Renal cortical epithelial cell (primary cell): ENCODE results near the gene GARIN1A. TPM values are rescaled to one million over a fixed set of nuclear protein-coding genes. Genes with fewer than 3 reads are reported as not detected.
"Not testable (repeated sequence)": the region's sequence is repeated elsewhere in the genome, so short reads cannot be mapped to it uniquely, and the experiment has no call there.

Source experiments
- DNase-seq: peaks from one replicate; pipeline ENCODE4 v3.0.0-alpha.2; 2011; ENCODE audit warnings: low read depth
- total RNA-seq: library from RNA; depleted of rRNA; stranded (reverse); fragments of >200 nt; gene quantifications from 2 replicates; pipeline ENCODE4 v1.2.3, GENCODE V29; 2014

The GARIN1A gene
- 0.17 and 0.60 TPM in 2 replicates for total RNA-seq

GRCh38 chr7:128671992-128672391 is at the start of gene GARIN1A:
Gene GARIN1A, plus strand, starts transcription at chr7:128672292. Its CDS starts 106 bp downstream, at chr7:128672398.
- no peak for DNase-seq

DNA sequence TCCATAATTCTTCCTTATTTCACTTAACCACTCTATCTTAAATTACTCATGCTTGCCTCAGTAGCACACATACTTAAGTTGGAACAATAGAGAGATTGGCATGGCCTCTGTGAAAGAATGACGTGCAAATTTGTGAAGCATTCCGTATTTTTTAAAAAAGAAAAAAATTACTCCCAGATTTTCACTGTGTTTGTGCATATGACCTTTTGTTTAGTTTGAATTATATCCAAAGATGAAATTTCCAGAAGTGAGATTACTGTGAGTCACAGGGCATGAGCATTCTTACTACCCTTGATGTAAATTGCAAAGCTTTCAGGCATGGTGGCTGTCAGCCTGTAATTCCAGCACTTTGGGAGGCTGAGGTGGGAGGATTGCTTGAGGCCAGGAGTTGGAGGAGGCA is 45.0 kb upstream of the GARIN1A start:
- not testable (repeated sequence) for DNase-seq

GRCh38 chr7:128633915-128634314 is 38.2 kb upstream of the GARIN1A start:
- DNase-seq, result not testable (repeated sequence)

DNA sequence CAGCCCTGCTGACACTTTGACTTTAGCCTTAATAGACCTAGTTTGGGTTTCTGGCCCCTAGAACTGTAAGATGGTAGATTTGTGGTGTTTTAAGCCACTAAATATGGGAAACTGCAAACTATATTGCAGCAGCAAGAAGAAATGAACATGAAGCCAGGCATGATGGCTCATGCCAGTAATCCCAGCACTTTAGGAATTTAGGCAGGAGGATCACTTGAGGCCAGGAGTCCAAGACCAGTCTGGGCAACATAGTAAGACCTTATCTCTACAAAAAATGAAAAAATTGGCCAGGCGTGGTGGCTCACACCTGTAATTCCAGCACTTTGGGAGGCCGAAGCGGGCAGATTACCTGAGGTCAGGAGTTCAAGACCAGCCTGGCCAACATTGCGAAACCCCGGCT is 26.9 kb upstream of the GARIN1A start:
- not testable (repeated sequence) for DNase-seq

DNA sequence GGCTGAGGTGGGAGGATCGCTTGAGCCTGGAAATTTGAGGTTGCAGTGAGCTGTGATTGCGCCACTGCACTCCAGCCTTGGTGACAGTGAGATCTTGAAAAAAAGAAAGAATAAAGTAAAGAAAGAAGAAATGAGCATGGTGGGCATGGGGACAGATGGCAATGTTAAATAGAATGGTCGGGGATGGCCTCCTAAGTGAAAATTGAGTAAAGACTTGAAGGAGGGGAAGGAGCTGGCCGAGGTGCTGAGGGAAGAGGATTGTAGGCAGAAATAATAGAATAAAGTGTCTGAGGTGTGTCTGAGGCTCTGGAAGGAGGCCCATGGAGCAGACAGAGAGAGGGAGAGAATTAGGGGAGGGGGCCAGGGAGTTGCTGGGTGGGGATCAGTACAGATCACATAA is 26.2 kb upstream of the GARIN1A start:
- not testable (repeated sequence) for DNase-seq

GRCh38 chr7:128646877-128647276 is 25.2 kb upstream of the GARIN1A start:
- DNase-seq, result not testable (repeated sequence)

GRCh38 chr7:128651096-128651495 is 21.0 kb upstream of the GARIN1A start:
- DNase-seq, result not testable (repeated sequence)

DNA sequence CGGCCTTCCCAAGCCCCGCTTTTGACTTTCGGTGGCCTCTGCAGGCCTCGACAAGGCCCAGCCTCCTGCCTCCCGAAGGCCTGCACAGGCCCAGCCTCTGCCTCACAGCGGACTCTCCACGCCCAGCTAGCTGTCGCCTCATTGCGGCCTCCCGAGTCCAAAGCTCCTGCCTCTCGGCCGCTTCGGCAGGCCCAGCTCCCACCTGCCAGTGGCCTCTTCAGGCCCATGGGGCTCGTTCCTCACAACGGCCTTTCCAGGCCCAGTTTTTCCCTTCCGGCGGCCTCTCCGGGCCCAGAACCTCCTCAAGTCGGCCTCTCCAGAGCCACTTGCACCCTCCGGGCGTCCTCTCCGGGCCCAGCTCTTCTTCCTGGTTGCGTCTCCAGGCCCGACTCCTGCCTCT is 19.5 kb upstream of the GARIN1A start:
- not testable (repeated sequence) for DNase-seq

GRCh38 chr7:128653197-128653596 is 18.9 kb upstream of the GARIN1A start:
- not testable (repeated sequence) for DNase-seq

GRCh38 chr7:128654080-128654479 is 18.0 kb upstream of the GARIN1A start:
- not testable (repeated sequence) for DNase-seq

DNA sequence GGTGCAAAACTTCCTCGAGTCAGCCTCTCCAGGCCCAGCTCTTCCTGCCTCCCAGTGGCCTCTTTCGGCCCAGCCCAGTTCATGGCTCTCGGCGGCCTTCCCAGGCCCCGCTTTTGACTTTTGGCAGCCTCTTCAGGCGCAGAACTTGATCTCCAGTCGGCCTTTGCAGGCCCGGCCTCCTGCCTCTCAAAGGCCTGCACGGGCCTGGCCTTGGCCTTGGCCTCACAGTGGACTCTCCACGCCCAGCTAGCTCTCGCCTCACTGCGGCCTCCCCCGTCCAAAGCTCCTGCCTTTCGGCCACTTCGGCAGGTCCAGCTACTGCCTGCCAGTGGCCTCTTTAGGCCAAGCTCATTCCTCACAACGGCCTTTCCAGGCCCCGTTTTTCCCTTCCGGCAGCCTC is 17.6 kb upstream of the GARIN1A start:
- not testable (repeated sequence) for DNase-seq

GRCh38 chr7:128658428-128658827 is 13.7 kb upstream of the GARIN1A start:
- not testable (repeated sequence) for DNase-seq

GRCh38 chr7:128660596-128660995 is 11.5 kb upstream of the GARIN1A start:
- DNase-seq, result no peak

DNA sequence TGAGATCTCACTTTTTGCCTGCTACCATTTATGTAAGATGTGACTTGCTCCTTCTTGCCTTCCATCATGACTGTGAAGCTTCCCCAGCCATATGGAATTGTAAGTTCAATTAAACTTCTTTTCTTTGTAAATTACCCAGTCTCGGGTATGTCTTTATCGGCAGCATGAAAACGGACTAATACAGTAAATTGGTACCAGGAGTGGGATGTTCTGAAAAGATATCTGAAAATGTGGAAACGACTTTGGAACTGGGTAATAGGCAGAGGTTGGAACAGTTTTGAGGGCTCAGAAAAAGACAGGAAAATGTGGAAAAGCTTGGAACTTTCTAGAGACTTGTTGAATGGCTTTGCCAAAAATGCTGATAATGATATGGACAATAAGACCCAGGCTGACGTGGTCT is 10.6 kb upstream of the GARIN1A start:
- no peak for DNase-seq

GRCh38 chr7:128662091-128662490 is 10.0 kb upstream of the GARIN1A start:
- DNase-seq, result no peak

DNA sequence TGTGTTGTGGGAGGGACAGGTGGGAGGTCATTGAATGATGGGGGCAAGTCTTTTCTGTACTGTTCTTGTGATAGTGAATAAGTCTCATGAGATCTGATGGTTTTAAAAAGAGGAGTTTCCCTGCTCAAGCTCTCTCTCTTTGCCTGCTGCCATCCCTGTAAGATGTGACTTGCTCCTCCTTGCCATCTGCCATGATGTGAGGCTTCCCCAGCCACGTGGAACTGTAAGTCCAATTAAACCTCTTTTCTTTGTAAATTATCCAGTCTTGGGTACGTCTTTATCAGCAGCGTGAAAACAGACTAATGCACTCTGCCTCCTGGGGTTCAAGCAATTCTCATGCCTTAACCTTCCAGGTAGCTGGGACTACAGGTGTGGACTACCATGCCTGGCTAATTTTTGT is 8.9 kb upstream of the GARIN1A start:
- DNase-seq, result not testable (repeated sequence)

DNA sequence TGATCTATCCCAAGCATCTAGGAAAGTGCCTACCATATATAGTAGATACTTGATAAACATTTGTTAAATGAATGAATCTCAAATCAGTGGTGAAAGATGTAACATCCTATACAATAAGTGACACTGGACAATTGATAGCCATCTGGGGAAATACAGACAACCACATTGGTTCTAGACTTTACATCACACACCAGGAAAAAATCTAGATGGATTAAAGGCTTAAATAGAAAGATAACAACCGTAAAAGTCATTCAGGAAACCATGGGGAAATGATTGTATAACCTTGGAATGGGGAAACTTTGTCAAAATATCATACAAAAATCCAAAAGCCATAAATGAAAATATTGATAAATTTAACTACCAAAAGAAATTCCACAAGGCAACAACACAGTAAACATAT is 7.0 kb upstream of the GARIN1A start:
- no peak for DNase-seq

- peak; percentile 9 for DNase-seq
Observed at GRCh38 chr7:128666200-128666599, 5.9 kb upstream of the GARIN1A start.

DNA sequence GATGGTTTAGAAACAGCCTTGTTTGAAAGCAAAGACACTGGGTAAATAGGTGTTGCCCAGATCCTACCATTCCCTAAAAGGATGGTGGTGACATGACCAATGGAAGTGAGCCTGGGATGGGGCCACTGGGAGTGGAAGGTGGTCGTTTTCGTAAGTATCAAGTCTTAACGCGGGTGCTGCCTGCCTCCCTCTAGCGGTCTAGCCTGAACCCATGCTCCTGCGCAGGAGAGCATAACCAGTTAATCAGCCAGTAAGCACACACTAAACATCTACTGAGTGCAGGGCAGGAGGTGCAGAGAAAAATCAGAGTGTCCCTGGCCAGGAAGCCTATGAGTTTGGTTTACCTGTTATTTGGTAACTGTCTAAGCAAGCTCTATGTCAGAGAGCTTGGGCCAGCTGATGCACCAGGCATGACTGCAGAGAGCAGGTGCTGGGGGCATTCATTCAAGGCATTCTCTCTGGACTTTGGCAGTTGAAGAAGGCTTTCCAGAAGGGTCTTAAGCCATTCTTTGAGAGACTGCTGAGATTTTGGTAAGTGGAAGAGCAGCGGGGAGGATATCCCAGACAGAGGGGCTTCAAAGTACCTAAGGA is 930 bp downstream of the GARIN1A start:
- peak; percentile 18 for DNase-seq

DNA sequence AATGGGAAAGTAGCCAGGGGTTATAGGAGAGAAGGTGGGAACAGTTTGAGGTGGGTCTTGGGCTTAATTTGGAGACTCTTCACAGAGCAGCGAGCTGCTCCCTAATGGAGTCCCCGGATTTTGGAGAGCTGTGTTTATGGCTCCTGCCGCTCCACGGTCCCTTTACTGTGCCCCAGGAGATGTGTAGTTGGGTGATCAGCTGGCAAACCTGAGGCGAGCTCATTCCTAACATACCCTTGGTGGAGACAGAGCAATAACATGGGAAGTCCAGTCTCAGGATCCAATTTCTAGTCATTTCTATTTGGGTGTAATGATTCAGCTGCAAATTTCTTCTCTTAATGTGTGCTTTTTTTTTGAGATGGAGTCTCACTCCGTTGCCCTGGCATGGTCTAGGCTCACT is 1.5 kb downstream of the GARIN1A start:
- no peak for DNase-seq

DNA sequence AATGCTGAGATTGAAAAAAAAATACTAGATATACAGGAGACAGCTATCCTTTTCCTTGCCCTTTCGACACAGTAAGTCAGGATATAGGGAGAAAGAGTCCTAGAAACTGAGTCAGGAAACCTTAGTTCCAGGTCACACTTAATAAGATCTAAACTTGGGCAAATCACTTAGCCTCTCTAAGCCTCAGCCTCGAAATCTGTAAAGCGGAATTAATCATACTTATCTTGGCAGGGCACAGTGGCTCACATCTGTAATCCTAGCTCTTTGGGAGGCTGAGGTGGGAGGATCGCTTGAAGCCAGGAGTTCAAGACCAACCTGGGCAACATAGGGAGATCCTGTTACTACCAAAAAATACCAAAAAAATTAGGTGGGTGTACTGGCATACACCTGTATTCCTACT is 4.6 kb downstream of the GARIN1A start:
- no peak for DNase-seq

DNA sequence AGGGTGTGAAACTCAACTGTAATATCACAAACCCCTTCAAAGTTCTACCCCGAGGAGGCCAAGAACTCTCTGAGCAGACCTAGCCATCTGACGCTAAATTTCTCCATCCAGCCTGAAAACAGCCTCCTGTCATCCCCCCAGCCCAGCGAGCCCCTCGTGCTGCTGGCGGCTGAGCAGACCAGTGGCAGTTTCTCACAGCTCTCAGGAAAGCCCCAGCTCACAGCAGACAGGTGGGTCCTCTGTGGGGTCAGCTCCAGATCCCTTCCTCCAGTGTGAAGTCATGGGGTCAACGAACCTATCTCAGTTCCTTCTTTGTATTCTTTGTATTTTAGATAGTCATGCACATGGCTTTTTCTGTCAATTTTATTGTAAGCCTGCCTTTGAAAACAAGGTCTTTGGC is 7.8 kb downstream of the GARIN1A start:
- no peak for DNase-seq

DNA sequence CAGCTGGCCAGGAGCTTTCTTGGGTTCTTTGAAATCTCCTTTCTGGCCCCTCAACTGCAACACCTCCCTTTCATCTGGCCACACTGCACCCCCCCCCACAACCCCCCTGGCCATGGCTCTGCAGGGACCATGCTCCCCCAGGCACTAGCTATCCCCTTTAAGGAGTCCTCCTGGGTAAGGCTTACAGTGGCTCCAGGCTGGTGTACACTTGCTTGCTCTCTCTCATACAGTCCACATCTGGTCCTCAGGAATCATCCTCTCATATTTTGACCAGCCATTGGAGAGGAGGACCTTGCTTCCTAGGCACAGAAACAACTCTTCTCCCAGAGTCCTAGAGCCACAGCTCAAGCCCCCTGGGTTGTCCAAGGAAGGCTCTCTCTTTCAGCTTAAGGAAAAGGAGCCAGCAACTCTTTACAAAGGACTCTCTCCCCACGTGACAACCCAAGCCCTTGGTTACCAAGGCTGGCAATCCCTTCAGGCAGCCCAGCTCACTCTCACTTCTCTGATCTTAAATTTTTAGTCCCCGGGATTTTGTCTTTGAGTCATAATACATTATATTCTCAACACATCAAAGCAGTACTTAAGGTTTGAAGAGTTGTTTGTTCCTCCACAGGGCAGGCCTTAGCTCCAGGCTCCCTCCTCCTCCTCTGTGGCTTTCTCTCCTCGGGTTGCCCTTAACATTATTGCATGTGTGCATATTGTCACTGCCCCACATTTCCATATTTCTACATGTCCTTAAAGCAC is 9.9 kb downstream of the GARIN1A start:
- no peak for DNase-seq
